HG03378 (cell line): ENCODE results near the gene SRRM3.
"Not testable (repeated sequence)": the region's sequence is repeated elsewhere in the genome, so short reads cannot be mapped to it uniquely, and the experiment has no call there.

Source experiments
- ATAC-seq: cut with Tn5 transposase; IDR thresholded peaks from one replicate; pipeline ENCODE4 v1.9.1; 2021; ENCODE audit warnings: mild to moderate bottlenecking, moderate library complexity; ENCODE audit not compliant: unreplicated experiment

The SRRM3 gene

DNA sequence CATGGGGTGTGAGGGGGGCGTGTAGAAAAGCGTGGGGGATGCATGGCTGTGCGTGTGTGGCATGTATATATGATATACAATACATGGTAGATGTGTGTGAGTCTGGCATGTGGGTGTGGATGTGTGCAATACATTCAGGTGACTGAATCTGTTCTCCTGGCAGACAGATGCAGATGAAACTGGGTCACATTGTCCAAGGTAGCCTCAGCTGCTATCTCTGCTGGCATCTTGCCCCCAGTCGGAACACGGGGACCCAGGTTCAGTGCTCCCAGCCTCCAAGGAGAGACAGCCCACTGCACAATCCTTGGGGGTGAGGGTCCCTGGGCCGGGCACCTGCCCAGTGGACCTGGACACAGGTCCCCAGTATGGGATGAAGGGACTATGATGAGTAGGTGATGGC is 12.4 kb upstream of the SRRM3 start:
- no peak for ATAC-seq

DNA sequence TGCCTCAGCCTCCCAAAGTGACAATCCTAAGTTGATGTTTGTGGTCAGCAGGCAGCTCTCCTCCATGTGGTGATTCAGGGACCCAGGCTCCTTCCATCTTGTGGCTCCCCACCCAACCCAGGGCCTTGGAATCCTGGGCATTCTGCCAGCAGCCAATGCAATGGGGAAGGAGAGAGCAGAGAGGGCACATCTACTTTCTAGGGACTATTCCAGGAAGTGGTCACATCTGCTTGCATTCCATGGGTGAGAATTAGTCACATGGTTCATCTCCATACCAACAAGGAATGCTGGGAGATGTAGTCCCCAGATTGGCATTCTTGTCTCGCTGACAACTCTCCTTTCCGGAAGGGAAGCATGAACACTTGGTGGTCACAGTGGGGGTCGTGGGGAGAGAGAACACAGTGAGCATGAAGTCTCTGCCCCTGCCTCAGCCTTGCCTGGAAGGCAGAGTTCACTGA is 9.9 kb upstream of the SRRM3 start:
- no peak for ATAC-seq

DNA sequence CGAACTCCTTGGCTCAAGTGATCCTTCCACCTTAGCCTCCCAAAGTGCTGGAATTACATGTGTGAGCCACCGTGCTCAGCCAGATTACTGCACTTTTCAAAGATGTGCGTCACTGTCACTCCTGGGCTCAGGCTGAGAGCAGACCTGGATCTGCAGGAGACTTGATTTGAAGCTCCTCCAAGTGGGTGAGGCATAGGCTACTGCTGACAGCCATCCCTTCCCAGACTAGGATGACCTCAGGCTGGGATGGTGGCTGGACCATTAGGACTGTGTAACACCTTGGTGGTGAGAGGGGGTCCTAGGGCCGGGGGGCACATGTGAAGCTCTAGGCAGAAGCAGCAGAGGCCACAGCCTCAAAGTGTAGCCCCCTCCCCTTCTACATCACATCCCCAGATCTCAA is 8.2 kb upstream of the SRRM3 start:
- no peak for ATAC-seq

DNA sequence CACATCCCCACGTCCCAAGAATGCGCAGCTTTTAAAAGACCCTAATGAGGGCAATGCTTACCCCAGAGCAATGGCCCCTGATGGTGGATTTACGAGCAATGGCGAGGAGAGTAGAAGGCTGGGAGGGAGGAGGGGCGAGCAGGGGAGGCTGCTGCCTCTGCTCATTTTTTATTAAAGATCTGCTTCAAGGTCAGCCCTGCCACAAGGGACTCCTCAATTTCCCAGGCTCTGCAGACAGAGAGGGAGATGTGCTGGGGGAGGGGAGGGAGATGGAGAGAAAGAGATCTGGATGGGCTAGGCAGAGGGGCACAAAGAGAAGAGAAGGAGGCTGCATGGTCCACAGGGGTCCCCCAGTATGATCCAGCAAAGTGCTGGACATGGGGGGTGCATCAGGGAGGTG is 7.8 kb upstream of the SRRM3 start:
- no peak for ATAC-seq

DNA sequence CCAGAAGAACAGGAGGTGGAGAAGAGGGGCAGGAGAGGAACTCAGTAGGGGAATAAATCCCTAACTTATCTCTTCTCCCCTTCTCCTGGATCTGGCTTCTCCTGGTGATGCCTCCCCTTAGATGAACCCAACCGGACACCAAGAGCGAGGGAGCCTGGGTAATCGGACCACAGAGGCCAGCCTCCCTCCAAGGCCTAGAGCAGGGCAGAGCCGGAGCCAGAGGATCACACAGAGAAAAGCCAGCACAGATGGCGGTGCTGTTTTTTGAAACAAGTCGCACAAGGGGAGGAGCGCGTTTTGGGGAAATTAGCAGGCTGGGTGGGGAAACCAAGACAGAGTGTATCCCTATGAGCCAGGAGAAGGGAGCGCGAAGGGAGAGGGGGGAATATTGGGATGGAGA is 4.9 kb upstream of the SRRM3 start:
- ATAC-seq, result no peak

DNA sequence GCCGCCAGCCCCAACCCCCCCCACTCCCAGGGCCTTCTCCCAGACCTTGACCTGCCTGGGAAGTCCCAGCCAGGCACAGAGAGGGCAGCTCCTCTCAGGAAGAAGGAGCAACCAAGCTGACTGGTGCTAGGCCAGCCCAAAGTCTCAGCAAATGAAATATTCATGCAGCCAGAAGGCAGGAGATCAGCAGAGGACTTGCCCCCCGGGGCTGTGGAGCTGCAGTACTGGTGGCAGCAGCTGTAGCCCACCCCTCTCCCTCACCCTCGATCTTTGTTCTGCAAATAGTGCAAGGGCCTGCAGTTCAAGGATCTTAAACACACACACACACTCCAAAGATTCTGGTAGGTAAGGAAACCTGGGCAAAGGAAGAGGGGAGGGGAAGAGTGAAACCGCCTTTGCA is 3.5 kb upstream of the SRRM3 start:
- no peak for ATAC-seq

DNA sequence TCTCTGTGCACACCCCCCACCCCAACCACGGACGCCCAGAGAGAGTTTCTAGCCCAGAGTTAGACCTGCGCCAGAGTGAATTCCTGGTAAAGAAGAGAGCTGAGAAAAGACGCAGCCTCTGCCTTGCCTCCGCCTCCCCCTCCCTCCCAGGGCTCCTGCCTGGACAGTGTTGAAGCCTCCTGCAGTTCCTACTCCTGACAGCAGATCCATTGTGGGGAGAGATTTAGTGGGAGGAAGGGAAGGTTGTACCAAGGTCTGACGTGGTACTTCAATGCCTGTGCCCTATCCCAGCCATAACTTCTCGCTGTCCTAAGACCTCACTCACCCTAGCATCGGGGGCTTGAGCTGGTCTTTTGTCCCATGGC is 952 bp downstream of the SRRM3 start:
- ATAC-seq, result no peak

DNA sequence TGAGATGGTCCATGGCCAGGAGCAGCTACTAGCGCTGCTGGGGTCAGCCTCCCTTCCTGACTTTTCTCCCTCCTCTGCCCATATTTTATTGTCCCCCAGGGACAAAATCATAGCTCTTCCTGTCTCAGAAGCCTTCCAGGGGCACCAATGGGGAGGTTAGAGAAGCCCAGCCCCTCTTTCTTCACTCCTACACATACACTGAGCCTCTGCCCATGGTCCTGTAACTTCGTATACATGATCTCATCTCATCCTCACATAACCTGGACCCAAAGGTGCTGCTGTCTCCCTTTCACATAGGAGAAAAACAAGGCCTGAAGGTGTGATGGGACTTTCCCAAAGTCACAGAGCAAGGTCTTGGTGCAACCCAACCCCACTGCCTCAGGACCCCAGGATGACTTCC is 2.5 kb downstream of the SRRM3 start:
- no peak for ATAC-seq

DNA sequence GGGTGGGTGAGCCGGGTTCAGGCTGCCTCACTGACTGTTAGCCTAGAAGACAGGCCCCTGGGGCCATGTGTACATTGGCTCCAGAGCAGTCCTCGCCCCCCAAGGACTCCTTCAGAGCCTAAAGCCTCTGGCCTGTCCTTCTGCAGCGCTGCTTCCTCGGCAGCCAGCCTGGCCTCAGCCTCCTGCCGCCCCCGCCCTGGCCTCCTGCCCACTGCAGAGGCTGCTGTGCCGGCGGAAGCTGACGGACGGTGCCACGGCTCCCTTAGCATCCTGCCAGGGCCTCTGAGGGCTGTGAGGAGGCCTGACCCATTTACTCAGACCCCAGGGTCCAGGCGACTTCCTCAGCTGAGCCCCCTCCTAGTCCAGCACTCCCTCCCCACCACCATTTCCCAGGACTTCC is 4.9 kb downstream of the SRRM3 start:
- ATAC-seq, result no peak

DNA sequence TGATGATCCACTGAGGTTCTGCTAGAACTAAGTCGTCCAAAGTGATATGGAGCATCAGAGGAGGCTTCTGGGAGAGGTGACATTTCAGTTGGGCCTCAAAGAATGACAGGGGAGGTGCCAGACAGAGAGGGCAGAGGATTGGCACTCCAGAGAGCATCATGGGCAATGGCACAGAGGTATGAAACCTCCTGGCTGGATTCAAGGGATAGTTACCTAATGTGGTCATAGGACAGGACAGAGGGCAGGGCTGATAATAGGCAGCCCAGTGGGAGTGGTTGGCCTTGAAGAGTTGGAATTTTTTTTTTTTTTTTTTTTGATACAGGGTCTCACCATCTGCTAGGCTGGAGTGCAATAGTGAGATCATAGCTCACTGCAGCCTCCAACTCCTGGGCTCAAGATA is 7.6 kb downstream of the SRRM3 start:
- ATAC-seq, result no peak

DNA sequence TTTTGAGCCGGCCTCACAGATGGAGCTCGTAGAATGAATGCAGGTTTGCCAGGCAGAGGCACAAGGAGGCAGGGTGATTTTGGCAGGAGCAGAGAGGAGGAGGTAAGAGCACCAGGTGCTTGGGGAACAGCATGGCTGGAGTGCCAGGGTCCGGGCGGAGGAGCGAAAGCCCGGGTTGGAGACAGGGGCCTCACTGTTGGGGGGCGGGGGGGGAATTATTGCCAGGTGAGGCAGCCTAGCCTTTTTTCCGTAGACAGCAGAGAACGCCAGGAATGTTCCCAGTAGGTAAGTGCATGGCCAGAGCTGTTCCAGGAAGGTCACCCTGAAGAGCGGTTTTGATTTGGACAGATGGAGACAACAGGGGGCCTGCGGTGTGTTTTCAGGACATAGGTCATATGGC is 9.5 kb downstream of the SRRM3 start:
- ATAC-seq, result no peak

DNA sequence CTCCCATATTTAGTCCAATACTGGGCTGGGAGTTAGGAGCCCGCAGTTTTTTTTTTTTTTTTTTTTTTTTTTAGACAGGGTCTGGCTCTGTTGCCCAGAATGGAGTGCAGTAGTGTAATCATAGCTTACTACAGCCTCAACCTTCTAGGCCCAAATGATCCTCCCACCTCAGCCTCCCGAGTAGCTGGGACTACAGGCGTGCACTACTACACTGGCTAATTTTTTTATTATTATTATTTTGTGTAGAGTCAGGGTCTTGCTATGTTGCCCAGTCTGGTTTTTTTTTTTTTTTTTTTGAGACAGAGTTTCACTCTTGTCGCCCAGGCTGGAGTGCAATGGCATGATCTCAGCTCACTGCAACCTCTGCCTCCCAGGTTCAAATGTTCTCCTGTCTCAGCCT is 13.7 kb downstream of the SRRM3 start:
- ATAC-seq, result not testable (repeated sequence)

DNA sequence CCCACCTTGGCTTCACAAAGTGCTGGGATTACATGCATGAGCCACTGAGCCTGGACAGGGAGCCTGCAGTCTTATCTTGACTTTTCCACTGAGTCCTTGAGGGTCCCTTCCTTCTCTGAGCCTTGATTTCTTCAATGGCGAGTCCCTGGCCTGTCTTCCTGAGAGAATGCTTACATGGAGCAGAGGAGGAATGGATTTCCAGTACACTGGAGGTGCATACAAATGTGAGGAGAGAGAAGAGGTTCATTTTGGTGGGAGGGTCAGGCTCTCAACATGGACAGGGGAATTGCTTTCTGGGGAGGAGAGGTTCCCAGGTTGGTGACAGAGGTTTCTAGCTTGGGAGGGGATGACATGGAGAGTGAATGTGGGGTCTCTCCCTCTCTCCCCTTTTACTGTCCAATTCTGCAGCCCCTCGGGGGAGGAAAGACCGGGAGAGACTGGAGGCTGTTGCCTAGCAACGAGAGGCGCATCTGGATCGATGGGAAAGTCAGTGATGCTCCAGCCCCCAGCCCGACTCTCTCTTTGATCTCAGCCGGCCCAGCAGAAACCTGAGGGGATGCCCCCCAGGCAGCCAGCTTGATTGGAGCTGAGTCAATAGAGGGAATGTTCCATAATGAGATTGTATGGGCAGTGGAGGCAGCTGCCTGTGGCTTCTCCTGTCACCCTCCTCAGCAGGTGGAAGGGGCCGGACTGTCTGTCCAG is 14.8 kb downstream of the SRRM3 start:
- ATAC-seq, result no peak

DNA sequence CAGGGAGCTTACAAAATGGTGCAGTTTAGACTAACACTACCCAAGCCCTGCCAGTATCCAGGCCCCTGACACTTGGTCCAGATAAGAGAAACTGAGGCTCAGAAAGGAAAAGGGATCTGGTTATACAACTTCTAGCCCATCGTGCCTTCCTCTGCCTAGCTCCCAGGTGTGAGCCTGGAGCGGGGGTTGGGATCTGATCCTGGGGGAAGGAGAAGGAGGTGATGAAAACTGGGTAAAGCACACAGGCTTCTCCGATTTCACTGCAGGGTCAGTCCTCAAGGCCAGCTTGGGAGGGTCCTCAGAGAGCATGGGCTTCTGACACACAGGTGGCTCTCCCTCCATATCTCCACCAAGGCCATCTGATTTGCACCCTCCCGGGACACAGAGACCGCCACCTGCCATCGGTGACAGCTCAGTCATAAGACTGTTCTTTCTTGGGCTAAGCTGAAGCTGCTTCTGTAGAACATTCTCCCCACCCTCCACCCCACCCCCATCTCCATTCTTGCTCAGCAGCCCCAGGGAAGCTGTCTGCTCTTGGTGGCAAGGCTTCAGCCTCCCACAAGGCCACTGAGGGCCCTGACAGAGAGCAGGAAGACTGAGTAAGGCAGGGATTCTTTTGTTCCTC is 16.4 kb downstream of the SRRM3 start:
- ATAC-seq, result no peak

DNA sequence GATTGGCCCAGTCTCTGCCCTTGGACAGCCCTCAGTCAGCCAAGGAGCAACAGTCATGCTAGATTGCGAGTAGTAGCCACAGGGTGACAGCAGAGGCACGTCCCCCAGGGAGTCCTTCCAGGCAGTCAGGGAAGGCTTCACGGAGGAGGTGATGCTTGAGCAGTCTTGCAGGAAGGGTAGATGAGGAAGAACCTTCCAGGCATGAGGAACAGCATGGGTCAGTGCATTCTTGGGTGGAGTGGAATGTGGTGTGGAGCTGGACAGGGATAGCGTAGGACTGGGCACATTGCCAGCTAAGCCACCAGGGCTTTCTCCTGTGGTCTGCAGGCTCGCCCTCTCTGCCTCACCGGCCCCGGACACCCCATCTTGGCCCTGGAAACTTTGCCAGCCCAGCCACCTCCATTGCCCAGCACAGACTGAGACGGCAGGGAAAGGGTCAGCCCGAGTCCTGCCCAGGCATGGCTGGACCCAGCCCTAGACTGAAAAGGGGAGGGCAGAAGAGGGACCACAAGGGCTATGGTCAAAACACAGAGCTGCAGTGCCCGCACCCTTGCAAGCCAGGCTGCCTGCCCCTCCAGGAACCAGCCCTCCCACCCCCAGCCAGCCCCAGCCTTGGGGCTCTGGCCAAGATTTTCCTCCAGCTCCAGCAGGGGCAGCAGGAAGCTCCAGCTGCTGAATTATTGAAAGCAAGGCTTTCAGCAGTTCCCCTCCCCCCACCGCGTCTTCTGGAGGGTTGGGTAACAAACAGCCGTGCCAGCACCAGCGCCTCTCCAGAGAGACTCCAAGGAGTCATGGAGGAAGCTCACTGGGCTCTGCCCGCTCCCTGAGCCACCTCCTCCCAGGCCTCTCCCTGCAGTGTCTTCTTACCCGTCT is 18.7 kb downstream of the SRRM3 start:
- no peak for ATAC-seq

DNA sequence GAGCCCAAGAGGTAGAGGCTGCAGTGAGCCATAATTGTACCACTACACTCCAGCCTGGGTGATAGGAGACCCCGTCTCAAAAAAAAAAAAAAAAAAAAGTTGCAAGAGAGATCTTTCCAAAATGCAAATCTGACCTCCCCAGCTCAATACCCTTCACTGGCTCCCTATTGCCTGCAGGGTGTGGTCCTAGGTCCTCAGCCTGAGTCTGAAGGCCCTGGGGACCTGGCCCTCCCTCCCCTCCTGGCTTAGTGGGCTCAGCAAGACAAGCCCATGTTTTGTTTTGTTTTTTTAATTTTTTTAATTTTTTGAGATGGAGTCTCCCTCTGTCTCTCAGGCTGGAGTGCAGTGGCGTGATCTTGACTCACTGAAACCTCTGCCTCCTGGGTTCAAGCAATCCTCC is 20.6 kb downstream of the SRRM3 start:
- no peak for ATAC-seq

DNA sequence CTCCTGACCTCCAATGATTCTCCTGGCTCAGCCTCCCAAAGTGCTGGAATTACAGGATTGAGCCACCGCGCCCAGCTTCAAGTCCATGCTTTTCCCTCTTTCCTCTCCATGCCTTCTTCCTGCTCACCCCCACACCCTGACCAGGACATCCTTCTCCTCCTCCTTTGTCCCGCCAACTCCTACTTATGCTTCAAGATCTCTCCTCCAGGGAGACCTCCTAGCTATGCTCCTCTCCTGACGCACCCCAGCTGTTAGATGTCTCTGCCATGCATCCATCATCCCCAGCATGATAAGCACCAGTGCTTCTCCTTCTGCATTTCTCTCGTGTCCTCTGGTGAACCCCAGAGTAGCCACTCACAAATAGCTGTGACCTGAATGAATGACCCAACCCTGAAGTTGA is 21.1 kb downstream of the SRRM3 start:
- ATAC-seq, result no peak

DNA sequence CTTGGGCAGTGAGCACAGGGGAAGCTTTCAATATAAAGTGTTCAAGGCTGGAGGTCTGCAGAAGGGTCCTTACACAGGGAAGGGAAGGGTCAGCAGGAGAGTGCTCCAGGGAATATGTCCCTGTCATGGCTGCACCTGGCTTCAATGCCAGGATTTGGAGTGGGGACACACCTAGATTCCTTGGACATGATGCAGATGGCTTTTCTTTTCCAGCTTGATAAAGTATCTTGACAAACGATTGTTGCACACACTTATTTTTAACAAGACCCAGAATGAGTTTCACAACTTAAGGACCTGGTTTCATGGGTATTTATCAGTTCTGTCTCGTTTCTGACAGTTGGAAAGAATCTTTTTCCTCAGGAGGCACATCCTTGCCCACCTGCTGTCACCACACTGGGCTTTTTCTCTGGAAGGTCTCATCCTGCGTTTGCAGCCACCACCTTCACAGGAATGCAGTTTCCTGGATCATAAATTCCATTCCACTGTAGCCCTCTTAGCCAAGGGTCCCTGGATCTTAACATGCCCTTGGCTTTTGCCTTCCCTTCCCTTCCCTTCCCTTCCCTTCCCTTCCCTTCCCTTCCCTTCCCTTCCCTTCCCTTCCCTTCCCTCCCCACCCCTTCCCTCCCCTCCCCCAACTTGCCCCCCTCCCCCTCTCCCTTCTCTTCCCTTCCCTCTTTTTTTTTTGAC is 21.7 kb downstream of the SRRM3 start:
- no peak for ATAC-seq

DNA sequence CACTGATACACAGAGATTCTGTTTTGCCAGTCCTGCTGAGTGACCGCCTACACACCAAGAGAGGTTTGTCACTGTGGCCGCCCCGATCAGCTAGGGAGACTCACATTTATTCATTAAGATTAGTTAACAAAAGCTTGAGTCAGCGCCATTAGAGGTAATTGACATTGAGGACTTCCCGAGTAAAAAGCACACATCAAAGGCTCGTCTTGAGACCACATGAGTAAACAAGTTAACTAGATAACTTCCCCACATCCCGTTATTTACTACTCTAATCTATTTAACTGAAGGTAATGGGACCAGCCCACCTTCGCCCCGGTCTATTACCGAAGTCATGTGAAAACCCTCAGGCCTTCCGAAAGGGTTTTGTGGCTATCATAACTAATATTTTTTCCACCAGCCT is 23.0 kb downstream of the SRRM3 start:
- no peak for ATAC-seq

DNA sequence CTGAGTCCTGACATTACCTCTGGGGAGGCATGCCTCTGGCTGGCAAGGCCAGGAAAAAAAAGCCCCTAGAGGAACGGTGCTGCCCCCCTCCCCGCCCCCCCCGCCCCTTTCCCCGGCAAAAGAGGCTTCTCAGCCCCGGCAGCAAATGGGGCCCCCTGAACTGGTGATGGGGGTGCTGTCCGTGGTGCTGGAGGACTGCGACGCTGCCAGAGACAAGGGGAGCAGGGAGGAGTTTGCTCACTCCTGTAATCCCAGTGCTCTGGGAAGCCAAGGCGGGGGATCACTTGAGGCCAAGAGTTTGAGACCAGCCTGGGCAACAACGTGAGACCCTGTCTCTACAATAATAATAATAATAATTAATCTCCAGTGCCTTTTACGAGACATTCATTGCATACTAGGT is 23.7 kb downstream of the SRRM3 start:
- ATAC-seq, result no peak

DNA sequence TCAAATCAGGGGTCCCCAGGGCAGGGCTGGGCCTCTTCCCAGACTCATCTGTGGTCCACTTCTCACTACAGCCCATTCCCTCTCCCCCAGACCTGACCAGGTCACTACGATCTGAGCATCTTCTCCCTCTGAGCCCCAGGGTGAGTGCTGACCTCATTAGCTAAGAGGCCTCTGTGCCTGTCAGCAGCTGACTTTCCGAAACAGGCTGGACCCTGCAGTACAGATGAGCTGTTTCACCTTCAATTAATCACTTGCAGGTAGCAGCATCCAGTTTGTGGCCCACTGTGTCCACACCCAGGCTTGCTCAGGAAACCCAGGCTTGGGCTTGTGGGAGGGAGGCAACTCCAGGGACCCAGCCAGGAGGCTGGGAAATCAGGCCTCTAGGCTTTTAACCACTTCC is 24.3 kb downstream of the SRRM3 start:
- no peak for ATAC-seq
